ENCODE data around the gene CDC5L. TPM values are rescaled to one million over a fixed set of nuclear protein-coding genes. Genes with fewer than 3 reads are reported as not detected.
A peak's percentile ranks its signal among the peaks of the same experiment; 100 is the strongest.

The CDC5L gene
- total RNA-seq, 1 donor, result 27.2 TPM

DNA sequence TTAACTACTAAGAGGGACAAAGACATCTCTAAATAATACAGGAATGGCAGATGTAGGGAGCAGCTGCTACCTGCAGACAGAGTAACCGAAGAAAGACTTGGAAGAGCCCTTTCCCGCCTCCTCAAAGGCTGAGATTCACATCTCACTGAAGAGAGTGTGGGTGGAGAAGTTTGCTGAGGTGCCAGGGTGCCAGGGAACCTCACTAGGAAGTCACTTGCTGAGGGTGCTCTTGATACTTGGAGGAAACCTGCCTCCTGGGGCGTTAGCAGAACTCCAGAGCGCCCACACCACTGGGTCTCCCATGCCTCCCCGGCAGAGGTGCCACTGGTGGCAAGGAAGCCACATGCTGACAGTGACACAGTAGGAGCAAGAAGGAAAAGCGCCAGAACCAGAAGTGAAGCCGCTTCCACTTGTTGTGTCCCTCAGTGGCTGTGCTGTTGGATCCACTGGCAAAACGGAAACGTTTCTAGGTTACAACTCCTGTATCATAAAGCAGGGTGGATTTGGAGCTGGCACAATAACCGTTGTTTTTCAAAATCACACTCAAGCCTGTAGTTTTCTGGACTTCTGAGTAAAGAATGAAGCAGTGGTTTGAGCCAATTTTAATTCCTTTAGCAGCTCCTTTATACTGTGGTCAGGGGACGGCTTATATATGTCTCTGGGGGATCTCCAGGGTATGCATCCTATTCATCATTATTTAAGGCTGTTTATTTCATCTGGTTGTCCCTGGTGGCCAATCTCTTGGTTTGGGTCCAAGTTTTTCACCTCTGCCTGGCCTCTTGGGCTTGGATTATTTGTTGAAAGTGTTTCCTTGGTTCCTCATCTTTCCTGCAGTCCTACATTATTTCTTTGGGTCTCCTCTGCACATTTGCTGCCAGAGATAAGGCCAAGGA lies 64.5 kb downstream of the CDC5L start:
- DNase-seq (ENCODE audit: low read depth), result peak; percentile 62
- no peak for TF ChIP-seq CTCF (IDR thresholded peaks at IDR 0.05; ENCODE audit: insufficient read depth, low read length)
- H3K4me3 ChIP-seq (ENCODE audit: low read depth, low read length), result no peak overlapping the region

GRCh38 chr6:44452725-44453124 lies 65.2 kb downstream of the CDC5L start:
- TF ChIP-seq CTCF (IDR thresholded peaks at IDR 0.05; ENCODE audit: insufficient read depth, low read length), result no peak
- DNase-seq (ENCODE audit: low read depth), result peak; percentile 73
- no peak overlapping the region for H3K4me3 ChIP-seq (ENCODE audit: low read depth, low read length)

GRCh38 chr6:44453146-44453545 lies 65.6 kb downstream of the CDC5L start:
- H3K4me3 ChIP-seq (ENCODE audit: low read depth, low read length), result no peak overlapping the region
- no peak for DNase-seq (ENCODE audit: low read depth)
- TF ChIP-seq CTCF (IDR thresholded peaks at IDR 0.05; ENCODE audit: insufficient read depth, low read length), result no peak

- no peak for TF ChIP-seq CTCF (IDR thresholded peaks at IDR 0.05; ENCODE audit: insufficient read depth, low read length)
- H3K4me3 ChIP-seq (ENCODE audit: low read depth, low read length), result no peak overlapping the region
- no peak for DNase-seq (ENCODE audit: low read depth)
Observed at GRCh38 chr6:44454198-44454597, 66.7 kb downstream of the CDC5L start.

- TF ChIP-seq CTCF (IDR thresholded peaks at IDR 0.05; ENCODE audit: insufficient read depth, low read length), result peak; percentile 93
- peak overlapping the region; percentile 39 for H3K4me3 ChIP-seq (ENCODE audit: low read depth, low read length)
- DNase-seq (ENCODE audit: low read depth), result peak; percentile 69
Observed at GRCh38 chr6:44456070-44456965, 68.8 kb downstream of the CDC5L start.

DNA sequence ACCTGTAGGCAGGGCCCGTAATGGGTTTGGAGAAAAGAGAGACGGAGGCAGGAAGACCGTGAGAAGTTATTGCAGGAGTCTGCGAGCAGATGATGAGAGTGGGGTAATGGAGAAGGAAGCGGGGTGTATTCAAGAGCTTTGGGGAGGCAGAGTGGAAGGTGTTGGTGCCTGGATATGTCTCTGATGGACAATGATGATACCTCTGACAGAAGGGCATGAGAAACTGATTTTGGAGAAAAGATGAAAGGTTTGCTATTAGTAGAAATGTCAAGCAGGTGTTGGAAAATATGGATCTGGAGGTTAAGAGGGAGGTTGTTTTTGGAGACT lies 69.4 kb downstream of the CDC5L start:
- no peak for TF ChIP-seq CTCF (IDR thresholded peaks at IDR 0.05; ENCODE audit: insufficient read depth, low read length)
- H3K4me3 ChIP-seq (ENCODE audit: low read depth, low read length), result no peak overlapping the region
- DNase-seq (ENCODE audit: low read depth), result no peak
